NCI-H1092 treated with DMSO at 0.1 percent for 48 hours (cell line): ENCODE results near the gene PUSL1.

Source experiments
- DNase-seq: peaks from one replicate; lab custom pipeline; 2025; lab: John Stamatoyannopoulos, UW

PUSL1 gene

GRCh38 chr1:1325288-1326074, 17.1 kb downstream of the PUSL1 start:
- DNase-seq: no peak

GRCh38 chr1:1326075-1326605, 17.7 kb downstream of the PUSL1 start:
- DNase-seq: no peak

- no peak for DNase-seq
These were observed 18.9 kb downstream of the PUSL1 start for GRCh38 chr1:1327291-1327690.

- DNase-seq: no peak
These were observed 19.9 kb downstream of the PUSL1 start for GRCh38 chr1:1328254-1328653.

- no peak for DNase-seq
These were observed 21.2 kb downstream of the PUSL1 start for GRCh38 chr1:1329304-1330210.

- DNase-seq: no peak
These were observed 22.1 kb downstream of the PUSL1 start for GRCh38 chr1:1330366-1331067.

GRCh38 chr1:1331068-1331965, 22.9 kb downstream of the PUSL1 start, which contains the start of gene TAS1R3:
TAS1R3 (plus strand) TSS chr1:1331280; CDS start chr1:1331346, 66 bp downstream.
- DNase-seq: no peak

DNA sequence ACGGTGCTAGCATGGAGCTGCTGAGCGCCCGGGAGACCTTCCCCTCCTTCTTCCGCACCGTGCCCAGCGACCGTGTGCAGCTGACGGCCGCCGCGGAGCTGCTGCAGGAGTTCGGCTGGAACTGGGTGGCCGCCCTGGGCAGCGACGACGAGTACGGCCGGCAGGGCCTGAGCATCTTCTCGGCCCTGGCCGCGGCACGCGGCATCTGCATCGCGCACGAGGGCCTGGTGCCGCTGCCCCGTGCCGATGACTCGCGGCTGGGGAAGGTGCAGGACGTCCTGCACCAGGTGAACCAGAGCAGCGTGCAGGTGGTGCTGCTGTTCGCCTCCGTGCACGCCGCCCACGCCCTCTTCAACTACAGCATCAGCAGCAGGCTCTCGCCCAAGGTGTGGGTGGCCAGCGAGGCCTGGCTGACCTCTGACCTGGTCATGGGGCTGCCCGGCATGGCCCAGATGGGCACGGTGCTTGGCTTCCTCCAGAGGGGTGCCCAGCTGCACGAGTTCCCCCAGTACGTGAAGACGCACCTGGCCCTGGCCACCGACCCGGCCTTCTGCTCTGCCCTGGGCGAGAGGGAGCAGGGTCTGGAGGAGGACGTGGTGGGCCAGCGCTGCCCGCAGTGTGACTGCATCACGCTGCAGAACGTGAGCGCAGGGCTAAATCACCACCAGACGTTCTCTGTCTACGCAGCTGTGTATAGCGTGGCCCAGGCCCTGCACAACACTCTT, 23.8 kb downstream of the PUSL1 start:
- no peak for DNase-seq

DNA sequence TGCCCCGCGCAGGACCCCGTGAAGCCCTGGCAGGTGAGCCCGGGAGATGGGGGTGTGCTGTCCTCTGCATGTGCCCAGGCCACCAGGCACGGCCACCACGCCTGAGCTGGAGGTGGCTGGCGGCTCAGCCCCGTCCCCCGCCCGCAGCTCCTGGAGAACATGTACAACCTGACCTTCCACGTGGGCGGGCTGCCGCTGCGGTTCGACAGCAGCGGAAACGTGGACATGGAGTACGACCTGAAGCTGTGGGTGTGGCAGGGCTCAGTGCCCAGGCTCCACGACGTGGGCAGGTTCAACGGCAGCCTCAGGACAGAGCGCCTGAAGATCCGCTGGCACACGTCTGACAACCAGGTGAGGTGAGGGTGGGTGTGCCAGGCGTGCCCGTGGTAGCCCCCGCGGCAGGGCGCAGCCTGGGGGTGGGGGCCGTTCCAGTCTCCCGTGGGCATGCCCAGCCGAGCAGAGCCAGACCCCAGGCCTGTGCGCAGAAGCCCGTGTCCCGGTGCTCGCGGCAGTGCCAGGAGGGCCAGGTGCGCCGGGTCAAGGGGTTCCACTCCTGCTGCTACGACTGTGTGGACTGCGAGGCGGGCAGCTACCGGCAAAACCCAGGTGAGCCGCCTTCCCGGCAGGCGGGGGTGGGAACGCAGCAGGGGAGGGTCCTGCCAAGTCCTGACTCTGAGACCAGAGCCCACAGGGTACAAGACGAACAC, 24.5 kb downstream of the PUSL1 start:
- DNase-seq: no peak

DNA sequence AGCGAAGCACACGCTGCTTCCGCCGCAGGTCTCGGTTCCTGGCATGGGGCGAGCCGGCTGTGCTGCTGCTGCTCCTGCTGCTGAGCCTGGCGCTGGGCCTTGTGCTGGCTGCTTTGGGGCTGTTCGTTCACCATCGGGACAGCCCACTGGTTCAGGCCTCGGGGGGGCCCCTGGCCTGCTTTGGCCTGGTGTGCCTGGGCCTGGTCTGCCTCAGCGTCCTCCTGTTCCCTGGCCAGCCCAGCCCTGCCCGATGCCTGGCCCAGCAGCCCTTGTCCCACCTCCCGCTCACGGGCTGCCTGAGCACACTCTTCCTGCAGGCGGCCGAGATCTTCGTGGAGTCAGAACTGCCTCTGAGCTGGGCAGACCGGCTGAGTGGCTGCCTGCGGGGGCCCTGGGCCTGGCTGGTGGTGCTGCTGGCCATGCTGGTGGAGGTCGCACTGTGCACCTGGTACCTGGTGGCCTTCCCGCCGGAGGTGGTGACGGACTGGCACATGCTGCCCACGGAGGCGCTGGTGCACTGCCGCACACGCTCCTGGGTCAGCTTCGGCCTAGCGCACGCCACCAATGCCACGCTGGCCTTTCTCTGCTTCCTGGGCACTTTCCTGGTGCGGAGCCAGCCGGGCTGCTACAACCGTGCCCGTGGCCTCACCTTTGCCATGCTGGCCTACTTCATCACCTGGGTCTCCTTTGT, 25.3 kb downstream of the PUSL1 start:
- no peak for DNase-seq

- no peak for DNase-seq
These were observed 26.4 kb downstream of the PUSL1 start for GRCh38 chr1:1334835-1335234.

DNA sequence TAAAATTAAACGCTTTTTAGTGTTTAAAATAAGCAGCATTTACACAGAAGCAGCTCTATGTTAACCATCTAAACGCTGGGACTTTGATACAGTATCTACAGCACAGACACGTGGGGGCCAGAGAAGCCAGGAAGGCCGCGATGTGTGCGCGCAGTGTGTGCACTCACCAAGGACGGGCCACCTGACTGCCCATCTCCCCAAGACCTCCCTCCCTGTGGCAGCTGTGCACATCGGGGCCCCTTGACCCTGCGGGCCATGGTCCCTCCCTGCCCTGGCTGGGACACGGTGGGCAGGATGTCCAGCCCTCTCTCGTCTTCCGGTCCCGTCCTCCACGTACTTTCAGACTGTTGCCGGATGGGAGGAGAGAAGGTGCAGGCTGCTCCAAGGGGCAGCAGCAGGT, 26.9 kb downstream of the PUSL1 start:
- DNase-seq: no peak

- no peak for DNase-seq
These were observed 27.4 kb downstream of the PUSL1 start for GRCh38 chr1:1335792-1336248.

DNA sequence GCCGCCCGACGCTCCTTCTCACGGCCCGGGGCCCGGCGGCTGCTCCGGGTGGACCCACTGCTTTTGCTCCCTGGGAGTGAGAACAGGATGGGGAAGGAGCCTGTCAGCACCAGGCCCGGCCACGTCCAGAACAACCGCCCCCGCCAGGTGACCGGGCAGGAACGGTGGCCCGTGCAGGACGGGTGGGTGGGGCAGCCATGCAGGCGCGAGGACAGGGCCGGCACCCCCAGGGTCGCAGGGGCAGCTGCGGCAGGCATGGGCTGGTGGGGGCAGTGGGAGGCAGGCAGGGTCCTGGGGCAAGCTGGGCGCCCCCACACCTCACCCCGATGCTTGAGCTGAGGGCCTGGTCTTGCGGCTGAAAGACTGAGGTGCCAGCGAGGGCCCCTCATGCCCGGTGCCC, 28.0 kb downstream of the PUSL1 start:
- no peak for DNase-seq

- no peak for DNase-seq
These were observed 28.8 kb downstream of the PUSL1 start for GRCh38 chr1:1336931-1337792.

GRCh38 chr1:1337793-1338147, 29.4 kb downstream of the PUSL1 start:
- no peak for DNase-seq

- DNase-seq: no peak
These were observed 29.9 kb downstream of the PUSL1 start for GRCh38 chr1:1338278-1338677.

DNA sequence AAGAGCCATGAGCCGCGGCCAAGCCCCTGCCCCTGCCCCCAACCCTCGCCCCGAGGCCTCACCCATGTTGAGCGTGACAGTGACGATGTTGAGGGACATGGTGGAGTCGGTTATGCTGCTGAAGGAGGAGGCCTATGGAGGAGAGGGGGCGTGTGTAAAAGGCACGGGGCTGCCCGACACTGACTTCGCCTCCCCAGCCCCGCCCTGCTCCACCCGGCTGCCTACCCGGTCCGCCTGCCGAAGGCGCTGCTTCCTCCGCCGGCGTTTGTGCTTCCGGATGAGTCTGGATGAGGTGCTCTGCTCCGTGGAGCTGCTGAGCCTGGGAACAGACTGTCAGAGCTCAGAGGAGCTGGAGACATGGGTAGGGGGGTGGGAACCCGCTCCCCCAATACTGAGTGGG, 31.8 kb downstream of the PUSL1 start:
- DNase-seq: no peak
